GM21529 (cell line): Measurements from ENCODE around the gene HMSD.

Source experiments
- ATAC-seq: cut with Tn5 transposase; IDR thresholded peaks from one replicate; pipeline ENCODE4 v1.9.1; 2021; ENCODE audit not compliant: unreplicated experiment

The HMSD gene

GRCh38 chr18:63986885-63987284 is 37.8 kb downstream of the HMSD start:
- no peak for ATAC-seq

DNA sequence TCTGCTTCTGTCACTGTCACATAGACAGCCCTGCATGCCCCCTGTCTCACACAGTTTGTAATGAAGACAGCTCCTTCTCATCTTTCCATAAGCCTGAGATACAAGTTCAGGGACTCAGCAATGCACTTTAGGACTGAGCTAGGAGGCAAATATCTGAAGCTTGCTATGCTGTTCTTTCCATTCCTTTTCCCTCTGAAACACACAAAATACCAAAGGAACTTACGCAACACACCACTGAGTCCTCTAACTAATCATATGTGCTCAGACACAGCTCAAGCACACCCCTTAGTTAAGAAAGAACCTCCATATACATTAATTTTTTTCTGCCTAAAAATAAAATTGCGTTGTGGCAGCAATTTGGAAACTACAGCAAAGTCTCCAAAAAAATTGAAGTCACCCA is 38.6 kb downstream of the HMSD start:
- ATAC-seq: no peak

GRCh38 chr18:63992751-63993150 is 43.6 kb downstream of the HMSD start:
- ATAC-seq: no peak

- ATAC-seq: peak; percentile 56
Observed at GRCh38 chr18:63994783-63995399, 45.8 kb downstream of the HMSD start.

- ATAC-seq: no peak
Observed at GRCh38 chr18:63997041-63997440, 47.9 kb downstream of the HMSD start.

DNA sequence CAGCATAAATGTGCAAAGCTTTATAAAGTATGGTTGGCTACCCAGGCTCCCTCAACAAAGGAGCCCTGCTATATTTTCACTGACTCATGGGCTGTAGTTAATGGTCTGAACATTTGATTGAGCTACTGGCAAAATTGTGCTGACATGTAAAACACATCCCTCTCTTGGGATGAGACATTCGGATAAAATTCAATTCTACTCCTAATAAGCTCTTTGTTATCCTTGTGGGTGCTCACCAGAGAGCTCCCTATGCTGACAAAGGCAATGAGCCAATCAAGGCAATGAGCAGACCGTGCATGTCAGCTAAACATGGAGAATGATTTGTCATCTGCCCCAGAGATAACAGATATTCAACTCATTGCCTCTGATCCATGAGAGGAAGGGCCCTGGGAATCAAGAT is 48.5 kb downstream of the HMSD start:
- no peak for ATAC-seq

GRCh38 chr18:63999871-64000270 is 50.8 kb downstream of the HMSD start:
- ATAC-seq: no peak

- ATAC-seq: no peak
Observed at GRCh38 chr18:64002581-64002980, 53.5 kb downstream of the HMSD start.

DNA sequence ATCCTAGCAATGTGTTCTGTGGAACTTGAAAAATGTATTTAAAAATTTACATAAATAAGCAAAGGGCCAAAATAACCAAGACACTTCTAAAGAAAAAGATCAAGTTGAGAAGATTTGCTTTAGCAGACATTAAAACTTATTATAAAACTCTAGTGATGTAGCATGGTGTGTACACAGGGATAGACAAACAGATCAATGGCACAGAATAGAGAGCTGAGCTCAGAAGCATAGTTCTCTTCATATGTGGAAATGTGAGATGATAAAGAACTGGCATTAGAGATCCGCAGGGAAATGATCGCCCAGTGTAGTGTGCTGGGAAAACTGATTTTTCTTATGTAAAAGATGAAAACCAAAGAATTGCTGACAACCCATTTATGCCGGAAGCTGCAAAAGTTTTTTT is 60.2 kb downstream of the HMSD start:
- no peak for ATAC-seq
